SU-DHL-6 (cell line): ENCODE data around the gene KCTD11.

ENCODE experiments used
- H2AFZ ChIP-seq: fragments of 200-600 bp; sonication (generic); 2 replicates; pipeline ENCODE4 v1.6.1; 2014; ENCODE audit warnings: low read depth, mild to moderate bottlenecking, moderate library complexity, mixed read lengths, antibody characterized with exemption, low read length; ENCODE audit not compliant: severe bottlenecking
- H3F3A ChIP-seq: fragments of 200-600 bp; shearing (Covaris generic); 2 replicates; pipeline ENCODE4 v1.6.0; 2016; ENCODE audit warnings: antibody characterized with exemption, mild to moderate bottlenecking; ENCODE audit not compliant: insufficient read depth
- H3K27ac ChIP-seq: fragments of 200-600 bp; sonication (generic); 2 replicates; pipeline ENCODE4 v1.5.1; 2016; ENCODE audit warnings: low read depth, mild to moderate bottlenecking, low read length, moderate library complexity, mixed read lengths
- H3K27me3 ChIP-seq: fragments of 200-600 bp; sonication (generic), shearing (Covaris generic); 2 replicates; pipeline ENCODE4 v1.6.0; 2014; ENCODE audit warnings: mild to moderate bottlenecking, low read length
- H3K36me3 ChIP-seq: fragments of 200-600 bp; sonication (generic); 2 replicates; pipeline ENCODE4 v1.6.1; 2014; ENCODE audit warnings: mild to moderate bottlenecking, low read length, mixed read lengths
- H3K4me2 ChIP-seq: fragments of 300-600, 200-600 bp; shearing (Covaris generic), sonication (generic); 2 replicates; pipeline ENCODE4 v1.6.0; 2014; ENCODE audit warnings: low read length, low read depth, mild to moderate bottlenecking; ENCODE audit not compliant: poor library complexity, severe bottlenecking
- H3K4me3 ChIP-seq: fragments of 200-600 bp; sonication (generic); 2 replicates; pipeline ENCODE4 v1.5.1; 2014; ENCODE audit warnings: antibody characterized with exemption, low read length, mild to moderate bottlenecking, mixed read lengths; ENCODE audit not compliant: insufficient read depth, poor library complexity, severe bottlenecking
- H3K79me2 ChIP-seq: fragments of 200-600 bp; sonication (generic); 2 replicates; pipeline ENCODE4 v1.6.1; 2014; ENCODE audit warnings: mild to moderate bottlenecking, low read length, moderate library complexity; ENCODE audit not compliant: insufficient read depth
- H3K9ac ChIP-seq: fragments of 200-600 bp; sonication (generic); 2 replicates; pipeline ENCODE4 v1.7.0; 2014; ENCODE audit warnings: mild to moderate bottlenecking, low read length
- H3K9me2 ChIP-seq: fragments of 200-600 bp; sonication (generic); replicated peaks from 2 replicates; pipeline ENCODE4 v1.6.1; 2014; ENCODE audit warnings: low read length; ENCODE audit not compliant: insufficient read depth
- H3K9me3 ChIP-seq: fragments of 200-600 bp; sonication (generic); 2 replicates; pipeline ENCODE4 v1.6.1; 2014; ENCODE audit warnings: low read length, mixed read lengths; ENCODE audit not compliant: insufficient read depth
- H4K20me1 ChIP-seq: fragments of 200-600 bp; sonication (generic); 2 replicates; pipeline ENCODE4 v1.6.1; 2014; ENCODE audit warnings: low read depth, mild to moderate bottlenecking, antibody characterized with exemption, low read length, moderate library complexity, mixed read lengths
- EZH2phosphoT487 ChIP-seq: fragments of 200-600 bp; sonication (generic), shearing (Covaris generic); conservative IDR thresholded peaks from 2 replicates; pipeline ENCODE4 v1.6.1; 2018; ENCODE audit warnings: mild to moderate bottlenecking, antibody characterized with exemption, low read length, moderate library complexity, mixed read lengths
- TF ChIP-seq, protein P1 (sequence below): fragments of 200-600 bp; sonication (generic); IDR thresholded peaks from one replicate; pipeline ENCODE4 v1.5.1; 2017; ENCODE audit warnings: antibody characterized with exemption, mild to moderate bottlenecking, low read length, moderate library complexity; ENCODE audit not compliant: insufficient read depth, poor library complexity, severe bottlenecking

The KCTD11 gene

DNA sequence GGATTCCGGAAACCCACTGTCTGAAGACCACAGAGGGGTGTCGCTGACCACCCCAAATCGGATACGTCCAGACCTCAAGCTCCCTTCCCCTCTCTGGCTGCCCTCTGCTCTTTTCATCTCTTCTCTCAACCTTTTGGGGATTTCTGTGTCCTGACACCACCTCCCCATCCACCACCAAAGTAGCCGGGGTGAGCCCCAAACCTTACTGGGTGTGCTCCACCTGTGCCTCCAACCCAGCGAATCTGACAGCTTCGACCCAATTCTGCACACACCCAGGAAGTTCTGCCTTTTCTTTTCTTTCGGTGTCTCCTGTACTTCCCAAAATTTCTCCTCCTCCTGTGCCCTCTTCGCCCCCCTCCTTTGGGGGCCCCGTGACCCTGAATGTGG is 534 bp downstream of the KCTD11 start:
- Histone ChIP-seq H2AFZ (peak overlapping the region; percentile 55), H3K36me3 (no peaks in the 10 kb centered on the region), H3K79me2 (no peaks in the 10 kb centered on the region), H3F3A (peaks cover 13% of the 10 kb centered on the region), H3K27me3 (no peaks in the 10 kb centered on the region), H4K20me1 (no peaks in the 10 kb centered on the region), H3K9me2 (no peaks in the 10 kb centered on the region), H3K4me3 (peak overlapping the region; percentile 71), H3K4me2 (peak overlapping the region; percentile 71), H3K9me3 (no peaks in the 10 kb centered on the region), H3K9ac (peak overlapping the region; percentile 85), H3K27ac (peak overlapping the region; percentile 16; the same call in 1 of the 2 replicates)
- TF ChIP-seq EZH2phosphoT487, result no peak
- TF ChIP-seq, protein P1, sequence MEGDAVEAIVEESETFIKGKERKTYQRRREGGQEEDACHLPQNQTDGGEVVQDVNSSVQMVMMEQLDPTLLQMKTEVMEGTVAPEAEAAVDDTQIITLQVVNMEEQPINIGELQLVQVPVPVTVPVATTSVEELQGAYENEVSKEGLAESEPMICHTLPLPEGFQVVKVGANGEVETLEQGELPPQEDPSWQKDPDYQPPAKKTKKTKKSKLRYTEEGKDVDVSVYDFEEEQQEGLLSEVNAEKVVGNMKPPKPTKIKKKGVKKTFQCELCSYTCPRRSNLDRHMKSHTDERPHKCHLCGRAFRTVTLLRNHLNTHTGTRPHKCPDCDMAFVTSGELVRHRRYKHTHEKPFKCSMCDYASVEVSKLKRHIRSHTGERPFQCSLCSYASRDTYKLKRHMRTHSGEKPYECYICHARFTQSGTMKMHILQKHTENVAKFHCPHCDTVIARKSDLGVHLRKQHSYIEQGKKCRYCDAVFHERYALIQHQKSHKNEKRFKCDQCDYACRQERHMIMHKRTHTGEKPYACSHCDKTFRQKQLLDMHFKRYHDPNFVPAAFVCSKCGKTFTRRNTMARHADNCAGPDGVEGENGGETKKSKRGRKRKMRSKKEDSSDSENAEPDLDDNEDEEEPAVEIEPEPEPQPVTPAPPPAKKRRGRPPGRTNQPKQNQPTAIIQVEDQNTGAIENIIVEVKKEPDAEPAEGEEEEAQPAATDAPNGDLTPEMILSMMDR, result no peak

DNA sequence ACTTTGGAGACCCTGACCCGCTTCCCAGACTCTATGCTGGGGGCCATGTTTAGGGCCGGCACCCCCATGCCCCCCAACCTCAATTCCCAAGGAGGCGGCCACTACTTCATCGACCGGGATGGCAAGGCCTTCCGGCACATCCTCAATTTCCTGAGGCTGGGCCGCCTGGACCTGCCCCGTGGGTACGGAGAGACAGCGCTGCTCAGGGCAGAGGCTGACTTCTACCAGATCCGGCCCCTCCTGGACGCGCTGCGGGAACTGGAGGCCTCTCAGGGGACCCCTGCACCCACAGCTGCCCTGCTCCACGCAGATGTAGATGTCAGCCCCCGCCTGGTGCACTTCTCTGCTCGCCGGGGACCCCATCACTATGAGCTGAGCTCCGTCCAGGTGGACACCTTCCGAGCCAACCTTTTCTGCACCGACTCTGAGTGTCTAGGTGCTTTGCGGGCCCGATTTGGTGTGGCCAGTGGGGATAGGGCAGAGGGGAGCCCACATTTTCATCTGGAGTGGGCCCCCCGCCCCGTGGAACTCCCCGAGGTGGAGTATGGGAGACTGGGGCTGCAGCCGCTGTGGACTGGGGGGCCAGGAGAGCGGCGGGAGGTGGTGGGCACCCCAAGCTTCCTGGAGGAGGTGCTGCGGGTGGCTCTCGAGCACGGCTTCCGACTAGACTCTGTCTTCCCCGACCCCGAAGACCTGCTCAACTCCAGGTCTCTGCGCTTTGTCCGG is 1.1 kb downstream of the KCTD11 start:
- Histone ChIP-seq H3K9ac (no peak overlapping the region), H3K36me3 (no peaks in the 10 kb centered on the region), H4K20me1 (no peaks in the 10 kb centered on the region), H3K4me2 (peak overlapping the region; percentile 71), H3F3A (peaks cover 13% of the 10 kb centered on the region), H2AFZ (no peak overlapping the region), H3K27ac (no peak overlapping the region), H3K79me2 (no peaks in the 10 kb centered on the region), H3K9me3 (no peaks in the 10 kb centered on the region), H3K4me3 (no peak overlapping the region), H3K9me2 (no peaks in the 10 kb centered on the region), H3K27me3 (no peaks in the 10 kb centered on the region)
- TF ChIP-seq EZH2phosphoT487, result no peak
- TF ChIP-seq, protein P1, result no peak

DNA sequence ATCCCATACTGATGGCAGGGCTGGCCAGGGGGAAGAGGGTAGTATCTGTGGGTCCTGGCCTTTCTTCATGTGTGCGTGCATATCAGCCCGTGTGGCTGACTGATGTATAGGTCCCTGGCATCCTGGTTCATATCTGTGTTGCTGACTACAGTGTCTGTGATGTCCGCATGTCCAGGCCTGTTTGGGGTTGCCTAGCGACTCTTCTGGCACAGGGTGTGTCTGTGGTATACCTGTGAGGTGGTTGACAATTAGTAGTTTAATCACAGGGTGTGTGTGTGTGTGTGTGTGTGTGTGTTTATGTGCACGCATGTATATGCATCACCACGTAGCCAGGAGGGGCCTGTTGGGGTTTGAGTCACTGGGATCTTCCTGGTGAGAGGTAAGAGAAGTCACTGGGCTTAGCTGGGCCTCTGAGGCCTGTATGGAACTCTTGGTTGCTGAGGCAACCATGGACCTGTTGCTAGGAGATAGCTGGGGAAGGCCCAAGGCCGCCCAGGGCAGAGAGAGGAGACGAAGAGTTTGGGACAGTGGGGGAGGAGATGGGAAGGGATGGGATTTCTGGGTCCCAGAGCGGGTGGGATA is 2.4 kb downstream of the KCTD11 start:
- H3K9me3 ChIP-seq, result no peaks in the 10 kb centered on the region
- no peaks in the 10 kb centered on the region for H3K9me2 ChIP-seq
- no peak overlapping the region for H2AFZ ChIP-seq
- H3F3A ChIP-seq, result peaks cover 13% of the 10 kb centered on the region
- no peaks in the 10 kb centered on the region for H3K27me3 ChIP-seq
- H4K20me1 ChIP-seq, result no peaks in the 10 kb centered on the region
- H3K9ac ChIP-seq, result no peak overlapping the region
- no peaks in the 10 kb centered on the region for H3K79me2 ChIP-seq
- no peak overlapping the region for H3K4me2 ChIP-seq
- no peaks in the 10 kb centered on the region for H3K36me3 ChIP-seq
- no peak overlapping the region for H3K27ac ChIP-seq
- TF ChIP-seq, protein P1, result no peak
- TF ChIP-seq EZH2phosphoT487, result no peak
- no peak overlapping the region for H3K4me3 ChIP-seq
